Measurements from ENCODE around the gene DNM2. TPM values are rescaled to one million over a fixed set of nuclear protein-coding genes. Genes with fewer than 3 reads are reported as not detected.
A peak's percentile ranks its signal among the peaks of the same experiment; 100 is the strongest.

The DNM2 gene
- total RNA-seq, 1 donor from 2014 or later = 129 TPM

DNA sequence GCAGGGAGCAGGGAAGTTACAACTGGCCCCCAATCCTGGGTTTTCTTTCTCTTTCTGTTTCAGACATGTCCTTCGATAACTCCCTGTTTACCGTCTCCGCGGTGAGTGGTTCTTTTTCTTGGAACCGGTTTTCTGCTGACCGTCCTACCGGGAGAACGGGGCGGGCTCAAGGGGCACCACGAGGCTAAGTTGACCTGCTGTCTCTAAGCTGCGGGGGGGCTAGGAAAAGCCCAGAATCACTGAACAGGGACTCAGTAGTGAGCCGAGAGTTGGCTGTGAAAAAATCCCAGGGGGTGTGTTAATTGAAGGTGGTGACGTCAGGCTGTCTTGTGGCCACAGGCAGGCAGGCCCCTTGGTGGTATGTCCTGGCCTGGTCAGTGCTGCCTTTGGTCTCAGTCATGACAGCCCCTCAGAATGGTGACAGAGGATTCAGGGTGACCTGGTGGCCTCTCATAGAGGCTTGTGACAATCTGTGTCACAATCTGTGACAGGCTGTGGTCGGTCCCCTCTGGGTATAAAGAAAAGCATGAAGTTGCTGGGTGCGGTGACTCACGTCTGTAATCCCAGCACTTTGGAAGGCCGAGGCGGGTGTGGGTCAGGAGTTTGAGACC is 145.3 kb downstream of the DNM2 start:
- TF ChIP-seq, protein P1, sequence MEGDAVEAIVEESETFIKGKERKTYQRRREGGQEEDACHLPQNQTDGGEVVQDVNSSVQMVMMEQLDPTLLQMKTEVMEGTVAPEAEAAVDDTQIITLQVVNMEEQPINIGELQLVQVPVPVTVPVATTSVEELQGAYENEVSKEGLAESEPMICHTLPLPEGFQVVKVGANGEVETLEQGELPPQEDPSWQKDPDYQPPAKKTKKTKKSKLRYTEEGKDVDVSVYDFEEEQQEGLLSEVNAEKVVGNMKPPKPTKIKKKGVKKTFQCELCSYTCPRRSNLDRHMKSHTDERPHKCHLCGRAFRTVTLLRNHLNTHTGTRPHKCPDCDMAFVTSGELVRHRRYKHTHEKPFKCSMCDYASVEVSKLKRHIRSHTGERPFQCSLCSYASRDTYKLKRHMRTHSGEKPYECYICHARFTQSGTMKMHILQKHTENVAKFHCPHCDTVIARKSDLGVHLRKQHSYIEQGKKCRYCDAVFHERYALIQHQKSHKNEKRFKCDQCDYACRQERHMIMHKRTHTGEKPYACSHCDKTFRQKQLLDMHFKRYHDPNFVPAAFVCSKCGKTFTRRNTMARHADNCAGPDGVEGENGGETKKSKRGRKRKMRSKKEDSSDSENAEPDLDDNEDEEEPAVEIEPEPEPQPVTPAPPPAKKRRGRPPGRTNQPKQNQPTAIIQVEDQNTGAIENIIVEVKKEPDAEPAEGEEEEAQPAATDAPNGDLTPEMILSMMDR (IDR thresholded peaks at IDR 0.05; ENCODE audit: insufficient read depth, low read depth, low read length) = no peak
- no peak for TF ChIP-seq EZH2 (IDR thresholded peaks at IDR 0.05; ENCODE audit: insufficient read depth, low read length)
- H3K36me3 ChIP-seq (ENCODE audit: insufficient read depth, low read length) = no peaks in the 10 kb centered on the region
- FAIRE-seq (no peak), DNase-seq (ENCODE audit: low read depth) (peak; percentile 36)
- no peaks in the 10 kb centered on the region for H3K27me3 ChIP-seq (ENCODE audit: insufficient read depth, low read length)
- H3K9me3 ChIP-seq (ENCODE audit: insufficient read depth, low read depth, low read length) = no peaks in the 10 kb centered on the region
- Mint-ChIP-seq H3K27ac (ENCODE audit: unreplicated experiment) (peak overlapping the region; percentile 70), H3K4me1 (ENCODE audit: low read depth, unreplicated experiment) (peaks cover 6% of the 10 kb centered on the region), H3K4me3 (ENCODE audit: unreplicated experiment) (peak overlapping the region; percentile 46), H3K27me3 (ENCODE audit: low read depth, unreplicated experiment) (no peaks in the 10 kb centered on the region), H3K9me3 (ENCODE audit: unreplicated experiment) (no peaks in the 10 kb centered on the region), H3K36me3 (ENCODE audit: low read depth, unreplicated experiment) (peaks cover 1% of the 10 kb centered on the region)
- H3K4me3 ChIP-seq (ENCODE audit: insufficient read depth, low read depth, low read length) = no peak overlapping the region
- no peaks in the 10 kb centered on the region for H3K79me2 ChIP-seq (ENCODE audit: insufficient read depth, low read length)
- H3K4me1 ChIP-seq (ENCODE audit: insufficient read depth, low read length) = no peaks in the 10 kb centered on the region
- no peaks in the 10 kb centered on the region for H4K20me1 ChIP-seq (ENCODE audit: insufficient read depth, low read length)
- H3K27ac ChIP-seq (ENCODE audit: low read depth, low read length) = no peak overlapping the region
- peak overlapping the region; percentile 33 for H3K9ac ChIP-seq (ENCODE audit: low read length)
- H3K4me2 ChIP-seq (ENCODE audit: low read length) = peak overlapping the region; percentile 63
- H2AFZ ChIP-seq (ENCODE audit: low read depth, low read length) = peak overlapping the region; percentile 58

DNA sequence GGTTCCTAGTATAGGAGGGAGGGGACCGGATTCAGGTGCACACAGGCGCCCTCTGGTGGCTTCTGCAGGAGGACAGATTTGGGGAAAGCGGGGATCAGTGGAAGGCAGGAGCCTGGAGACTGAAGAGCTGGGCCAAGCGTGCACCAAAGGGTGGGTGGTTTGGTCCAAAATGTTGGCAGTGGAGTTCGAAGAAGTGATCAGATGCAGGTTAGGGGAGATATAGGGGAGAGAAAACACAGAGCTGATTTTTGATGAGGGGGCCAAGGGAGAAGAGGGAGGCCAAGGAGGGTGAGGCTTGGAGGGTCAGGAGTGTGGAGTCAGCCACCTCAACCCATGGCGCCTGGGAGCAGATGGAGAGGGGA is 146.6 kb downstream of the DNM2 start:
- no peaks in the 10 kb centered on the region for H3K9me3 Mint-ChIP-seq (ENCODE audit: unreplicated experiment)
- Histone ChIP-seq H3K4me3 (ENCODE audit: insufficient read depth, low read depth, low read length) (no peak overlapping the region), H3K27ac (ENCODE audit: low read depth, low read length) (no peak overlapping the region), H3K27me3 (ENCODE audit: insufficient read depth, low read length) (no peaks in the 10 kb centered on the region), H3K4me2 (ENCODE audit: low read length) (peak overlapping the region; percentile 68), H3K36me3 (ENCODE audit: insufficient read depth, low read length) (no peaks in the 10 kb centered on the region), H3K9ac (ENCODE audit: low read length) (peak overlapping the region; percentile 33), H3K79me2 (ENCODE audit: insufficient read depth, low read length) (no peaks in the 10 kb centered on the region), H2AFZ (ENCODE audit: low read depth, low read length) (peak overlapping the region; percentile 68), H3K9me3 (ENCODE audit: insufficient read depth, low read depth, low read length) (no peaks in the 10 kb centered on the region), H4K20me1 (ENCODE audit: insufficient read depth, low read length) (no peaks in the 10 kb centered on the region), H3K4me1 (ENCODE audit: insufficient read depth, low read length) (no peaks in the 10 kb centered on the region)
- no peak for FAIRE-seq
- peak; percentile 32 for DNase-seq (ENCODE audit: low read depth)
- TF ChIP-seq EZH2 (IDR thresholded peaks at IDR 0.05; ENCODE audit: insufficient read depth, low read length) = no peak
- TF ChIP-seq, protein P1 (IDR thresholded peaks at IDR 0.05; ENCODE audit: insufficient read depth, low read depth, low read length) = peak; percentile 85
- H3K4me3 Mint-ChIP-seq (ENCODE audit: unreplicated experiment) = peak overlapping the region; percentile 35
- H3K4me1 Mint-ChIP-seq (ENCODE audit: low read depth, unreplicated experiment) = peaks cover 6% of the 10 kb centered on the region
- peak overlapping the region; percentile 45 for H3K27ac Mint-ChIP-seq (ENCODE audit: unreplicated experiment)
- peaks cover 2% of the 10 kb centered on the region for H3K36me3 Mint-ChIP-seq (ENCODE audit: low read depth, unreplicated experiment)
- H3K27me3 Mint-ChIP-seq (ENCODE audit: low read depth, unreplicated experiment) = no peaks in the 10 kb centered on the region

DNA sequence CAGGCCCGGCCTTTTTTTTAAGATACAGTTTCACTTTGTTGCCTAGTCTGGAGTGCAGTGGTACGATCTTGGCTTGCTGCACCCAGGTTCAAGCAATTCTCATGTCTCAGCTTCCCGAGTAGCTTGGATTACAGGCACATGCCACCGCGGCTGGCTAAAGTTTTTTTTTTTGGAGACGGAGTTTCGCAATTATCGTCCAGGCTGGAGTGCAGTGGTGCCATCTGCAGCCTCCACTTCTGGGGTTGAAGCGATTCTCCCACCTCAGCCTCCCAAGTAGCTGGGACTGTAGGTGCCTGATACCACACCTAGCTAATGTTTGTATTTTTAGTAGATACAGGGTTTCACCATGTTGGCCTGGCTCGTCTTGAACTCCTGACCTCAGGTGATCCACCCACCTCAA is 148.6 kb downstream of the DNM2 start:
- Histone ChIP-seq H3K9me3 (ENCODE audit: insufficient read depth, low read depth, low read length) (no peaks in the 10 kb centered on the region), H3K36me3 (ENCODE audit: insufficient read depth, low read length) (no peaks in the 10 kb centered on the region), H3K4me3 (ENCODE audit: insufficient read depth, low read depth, low read length) (no peak overlapping the region), H3K9ac (ENCODE audit: low read length) (no peak overlapping the region), H2AFZ (ENCODE audit: low read depth, low read length) (no peak overlapping the region), H3K27me3 (ENCODE audit: insufficient read depth, low read length) (no peaks in the 10 kb centered on the region), H3K27ac (ENCODE audit: low read depth, low read length) (no peak overlapping the region), H3K4me2 (ENCODE audit: low read length) (no peak overlapping the region), H3K79me2 (ENCODE audit: insufficient read depth, low read length) (no peaks in the 10 kb centered on the region), H3K4me1 (ENCODE audit: insufficient read depth, low read length) (peaks cover 4% of the 10 kb centered on the region), H4K20me1 (ENCODE audit: insufficient read depth, low read length) (no peaks in the 10 kb centered on the region)
- Mint-ChIP-seq H3K4me1 (ENCODE audit: low read depth, unreplicated experiment) (peaks cover 6% of the 10 kb centered on the region), H3K36me3 (ENCODE audit: low read depth, unreplicated experiment) (peaks cover 2% of the 10 kb centered on the region), H3K9me3 (ENCODE audit: unreplicated experiment) (no peaks in the 10 kb centered on the region), H3K27me3 (ENCODE audit: low read depth, unreplicated experiment) (no peaks in the 10 kb centered on the region), H3K27ac (ENCODE audit: unreplicated experiment) (peak overlapping the region; percentile 34), H3K4me3 (ENCODE audit: unreplicated experiment) (no peak overlapping the region)
- DNase-seq (ENCODE audit: low read depth) (no peak), FAIRE-seq (no peak)
- no peak for TF ChIP-seq EZH2 (IDR thresholded peaks at IDR 0.05; ENCODE audit: insufficient read depth, low read length)
- TF ChIP-seq, protein P1 (IDR thresholded peaks at IDR 0.05; ENCODE audit: insufficient read depth, low read depth, low read length) = no peak

All from astrocyte (in vitro differentiated cells and primary cell).